Stimulated activated naive CD4-positive, alpha-beta T cell (primary cell): ENCODE results near the gene GAPDH.
"Not testable (repeated sequence)": the region's sequence is repeated elsewhere in the genome, so short reads cannot be mapped to it uniquely, and the experiment has no call there.

Experiments
- DNase-seq, 6 experiments: peaks; one replicate each; lab custom pipeline; 2025; lab: John Stamatoyannopoulos, UW

The GAPDH gene

DNA sequence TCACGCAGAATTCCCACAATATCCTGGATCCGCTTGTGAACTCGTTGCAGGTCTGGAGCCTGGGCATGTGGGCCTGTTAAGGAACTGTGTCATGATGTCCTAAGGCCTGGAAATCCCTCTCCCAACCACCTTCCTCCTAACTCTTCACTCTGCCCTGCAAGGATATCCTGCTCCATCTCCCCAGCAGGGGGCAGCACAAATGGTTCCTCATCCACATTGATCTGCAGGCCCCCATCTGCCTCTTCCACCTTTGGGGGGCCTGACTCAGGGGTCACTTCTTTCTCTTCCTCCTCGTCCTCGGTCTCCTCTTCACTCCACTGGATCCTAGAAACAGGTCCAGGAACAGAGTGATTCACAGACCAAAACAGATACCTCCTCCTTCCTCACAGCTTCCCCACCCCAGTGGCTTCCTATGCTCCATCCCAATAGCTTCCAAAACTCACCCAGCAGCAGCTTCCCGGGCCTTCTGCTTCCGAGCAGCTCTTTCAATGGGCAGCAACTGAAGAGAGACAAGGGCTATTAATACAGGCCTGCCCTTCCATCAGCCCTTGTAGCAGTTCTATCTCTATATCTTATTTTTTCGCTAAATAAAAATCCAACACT lies 29.2 kb downstream of the GAPDH start:
- DNase-seq: peak; percentile 21 to 69 (median 50)

DNA sequence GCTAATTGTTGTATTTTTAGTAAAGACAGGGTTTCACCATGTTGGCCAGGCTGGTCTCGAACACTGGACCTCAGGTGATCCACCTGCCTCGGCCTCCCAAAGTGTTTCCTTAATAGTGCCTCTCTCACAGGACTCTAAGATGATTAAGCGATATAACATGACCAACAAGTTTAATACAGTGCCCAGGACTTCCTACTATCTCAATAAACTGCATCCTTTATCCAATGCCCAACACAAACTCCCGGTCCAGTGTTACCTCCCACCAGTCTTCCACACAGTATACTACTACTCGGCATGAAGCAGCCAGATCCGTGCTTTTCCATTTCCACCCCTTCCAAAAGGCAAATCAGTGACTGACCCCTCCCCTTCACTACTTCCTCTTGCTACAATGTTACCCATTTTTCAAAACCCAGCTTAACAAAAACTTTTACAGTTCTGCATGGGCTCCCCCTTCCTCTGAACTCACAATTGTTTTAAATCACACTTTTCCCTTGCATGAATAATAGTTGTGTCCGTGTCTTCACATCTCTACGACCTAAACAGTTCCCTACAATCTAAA lies 32.9 kb downstream of the GAPDH start:
- DNase-seq: no peak

DNA sequence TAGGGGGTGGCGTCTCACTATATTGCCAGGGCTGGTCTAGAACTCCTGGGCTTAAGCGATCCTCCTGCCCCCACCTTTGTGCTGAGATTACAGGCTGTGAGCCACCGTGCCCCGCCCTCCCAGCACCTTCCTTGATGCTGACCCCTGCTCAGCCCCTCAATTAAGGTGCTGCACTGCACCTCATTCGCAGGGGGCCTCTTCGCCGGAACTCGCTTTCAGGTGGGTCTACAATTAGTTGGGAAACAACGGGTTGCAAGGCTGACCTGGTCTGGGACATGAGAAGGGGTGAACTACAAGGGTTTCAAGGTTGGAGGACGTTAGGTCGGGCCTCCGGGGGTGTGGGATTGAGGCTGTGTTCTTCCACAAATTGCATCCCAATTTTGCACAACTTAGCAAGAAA lies 35.0 kb downstream of the GAPDH start:
- no peak for DNase-seq

DNA sequence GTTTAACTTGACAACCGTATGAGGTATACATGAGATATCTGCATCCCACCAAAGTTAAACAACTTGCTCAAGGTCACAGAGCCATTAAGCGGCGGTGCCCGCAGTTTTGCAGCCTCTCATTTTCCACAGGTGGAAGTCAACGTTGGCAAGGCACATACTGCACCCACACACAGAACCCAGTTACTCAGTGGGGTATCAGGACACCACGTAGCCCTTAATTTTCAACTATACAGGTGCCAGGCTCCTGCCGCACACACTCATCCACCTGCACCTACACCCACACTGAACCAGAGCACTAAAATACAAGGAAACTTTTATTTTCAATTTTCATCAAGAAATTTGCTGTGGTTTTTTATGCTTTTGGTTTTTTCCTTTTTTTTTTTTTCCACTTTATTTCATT lies 35.5 kb downstream of the GAPDH start:
- no peak for DNase-seq

DNA sequence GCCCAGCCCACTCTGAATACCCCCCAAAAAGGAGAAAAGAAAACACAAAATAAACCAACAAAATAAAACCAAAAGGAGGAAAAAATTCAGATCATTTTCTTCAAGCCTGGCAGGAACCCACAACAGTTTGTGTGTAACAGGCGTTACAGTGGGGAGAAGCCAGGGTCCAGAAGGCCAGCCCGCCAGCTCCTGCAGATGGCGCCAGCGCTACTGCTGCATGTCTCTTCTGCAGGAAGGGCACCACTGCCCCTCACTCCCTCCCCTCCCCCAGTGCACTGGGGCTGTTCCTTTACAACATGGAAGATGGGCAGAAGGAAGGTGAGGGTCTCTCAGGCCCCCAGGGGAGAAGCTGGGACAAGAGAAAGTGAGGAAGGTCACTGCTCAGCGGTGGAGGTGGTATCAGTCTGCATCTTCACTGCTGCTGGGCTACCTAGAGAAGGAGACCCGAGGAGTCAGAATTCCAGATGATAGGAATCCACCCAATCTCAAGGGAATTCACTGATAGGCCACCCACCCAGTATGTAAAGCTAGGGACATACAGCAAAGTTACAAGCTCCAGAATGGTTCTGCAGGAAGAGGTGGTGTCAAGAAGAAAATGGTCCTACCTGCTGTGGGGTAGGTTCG lies 36.1 kb downstream of the GAPDH start:
- peak in 4 of 6 experiments; percentile 4 to 16 (median 6) for DNase-seq

DNA sequence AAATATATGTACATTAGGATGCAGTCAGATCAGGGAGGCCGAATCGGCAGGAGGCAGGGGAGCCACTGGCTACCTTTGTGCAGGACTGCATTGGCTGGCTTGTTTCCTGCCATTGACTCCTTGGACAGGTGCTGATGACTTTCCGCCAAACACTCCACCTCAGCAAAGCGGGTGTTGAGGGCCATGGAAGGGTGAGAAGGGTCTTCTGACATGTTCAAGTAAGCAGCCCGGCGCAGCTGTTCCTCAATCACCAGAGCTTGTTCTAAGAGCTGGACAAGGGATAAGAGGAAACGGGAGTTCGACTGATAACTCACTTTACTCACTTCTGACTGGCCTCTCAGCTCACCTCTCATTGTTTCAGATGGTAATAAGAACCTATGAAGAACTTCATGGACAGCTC lies 38.7 kb downstream of the GAPDH start:
- no peak for DNase-seq

DNA sequence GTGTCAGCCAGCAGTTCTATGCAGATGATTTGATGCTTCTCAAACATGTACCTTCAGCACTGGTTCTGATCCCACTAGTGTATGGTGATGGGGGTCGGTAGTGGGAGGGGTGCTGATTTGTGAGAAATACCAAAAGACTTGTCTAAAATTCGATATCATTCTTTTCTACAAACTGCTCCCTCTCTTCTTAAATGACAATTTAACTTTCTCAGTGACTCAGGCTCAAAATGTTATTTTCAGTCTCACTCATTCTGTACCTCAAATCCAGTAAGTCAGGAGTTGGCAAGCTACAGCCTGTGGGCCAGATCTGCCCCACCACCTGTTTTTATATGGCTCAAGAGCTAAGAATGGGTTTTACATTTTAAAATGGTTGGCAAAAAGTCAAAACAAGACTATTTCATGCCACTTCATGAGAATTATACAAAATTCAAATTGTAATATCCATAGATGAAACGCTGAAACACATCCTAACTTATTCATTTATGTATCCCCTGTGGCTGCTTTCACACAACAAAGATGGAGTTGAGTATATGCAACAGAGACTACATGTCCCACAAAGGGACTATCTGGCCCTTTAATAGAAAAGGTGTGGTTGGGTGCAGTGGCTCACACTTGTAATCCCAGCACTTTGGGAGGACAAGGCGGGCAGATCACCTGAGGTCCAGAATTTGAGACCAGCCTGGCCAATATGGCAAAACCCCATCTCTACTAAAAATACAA lies 40.4 kb downstream of the GAPDH start:
- no peak for DNase-seq

DNA sequence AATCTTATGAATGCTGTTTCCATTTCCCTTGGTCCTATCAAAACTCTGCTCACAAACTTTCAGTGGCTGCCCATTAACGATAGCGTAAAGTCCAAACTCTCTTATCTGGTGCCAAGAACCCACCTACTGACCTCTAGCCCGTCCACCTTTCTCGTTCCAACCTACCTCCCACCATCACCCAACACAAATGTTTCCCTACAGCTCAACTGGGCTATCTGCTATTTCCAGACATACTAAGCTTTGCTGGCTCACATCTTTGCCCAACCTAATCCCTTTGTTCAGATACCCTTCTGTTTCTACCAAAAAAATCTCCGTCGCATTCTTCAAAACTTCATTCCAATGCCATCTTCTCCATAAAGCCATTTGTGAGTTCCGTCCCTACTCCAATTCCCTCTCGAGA lies 41.3 kb downstream of the GAPDH start:
- no peak for DNase-seq

DNA sequence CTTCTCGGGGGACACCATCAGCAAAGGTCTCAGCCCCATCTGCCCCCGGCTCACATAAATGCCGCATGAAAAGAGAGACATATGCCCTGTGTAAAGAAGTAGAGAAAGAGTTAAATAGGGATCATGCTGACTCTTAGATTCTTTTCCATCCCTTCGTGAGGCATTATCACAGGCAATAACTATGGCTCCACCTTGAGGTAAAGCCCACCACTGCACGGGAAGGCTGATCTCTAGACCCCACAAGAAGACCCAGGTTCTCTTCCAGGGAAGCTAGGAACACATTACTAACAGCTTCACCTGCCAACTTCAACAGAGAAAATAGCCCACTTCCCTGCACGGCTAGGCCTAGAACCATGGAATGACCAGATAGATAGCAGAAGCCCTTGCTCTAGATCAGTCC lies 47.9 kb downstream of the GAPDH start:
- DNase-seq: no peak

DNA sequence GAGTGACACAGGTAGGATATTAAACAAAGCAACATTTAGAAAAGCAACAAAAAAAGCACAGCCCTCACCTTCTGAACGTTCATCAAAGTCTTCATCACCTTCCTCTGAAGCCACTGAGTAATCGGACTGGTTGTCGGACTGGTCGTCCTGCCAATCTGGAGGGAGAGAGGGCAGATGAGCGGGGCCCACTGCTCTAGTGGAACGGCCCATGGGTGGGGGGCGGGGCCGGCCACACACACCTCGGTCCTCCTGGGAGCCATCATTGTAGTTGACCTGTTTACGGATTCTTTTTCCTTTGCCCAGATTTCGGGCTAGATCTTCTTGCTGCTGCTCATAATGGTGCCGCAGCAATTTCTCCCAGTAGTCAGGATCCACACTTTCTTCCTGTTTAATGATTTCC lies 48.6 kb downstream of the GAPDH start:
- no peak for DNase-seq

DNA sequence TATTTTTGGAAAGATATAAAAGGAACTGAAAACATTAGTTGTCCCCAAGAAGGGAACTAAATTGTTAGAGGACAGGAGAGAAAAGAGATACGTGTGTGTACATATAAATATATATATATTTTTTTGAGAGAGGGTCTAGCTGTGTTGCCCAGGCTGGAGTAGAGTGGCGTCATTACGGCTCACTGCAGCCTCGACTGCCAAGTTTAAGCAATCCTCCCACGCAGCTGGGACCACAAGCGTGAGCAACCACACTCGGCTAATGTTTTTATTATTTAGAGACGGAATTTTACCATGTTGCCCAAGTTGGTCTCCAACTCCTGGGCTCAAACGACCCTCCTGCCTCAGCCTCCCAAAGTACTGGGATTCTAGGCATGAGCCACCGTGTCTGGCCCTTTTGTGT lies 50.0 kb downstream of the GAPDH start:
- no peak for DNase-seq

DNA sequence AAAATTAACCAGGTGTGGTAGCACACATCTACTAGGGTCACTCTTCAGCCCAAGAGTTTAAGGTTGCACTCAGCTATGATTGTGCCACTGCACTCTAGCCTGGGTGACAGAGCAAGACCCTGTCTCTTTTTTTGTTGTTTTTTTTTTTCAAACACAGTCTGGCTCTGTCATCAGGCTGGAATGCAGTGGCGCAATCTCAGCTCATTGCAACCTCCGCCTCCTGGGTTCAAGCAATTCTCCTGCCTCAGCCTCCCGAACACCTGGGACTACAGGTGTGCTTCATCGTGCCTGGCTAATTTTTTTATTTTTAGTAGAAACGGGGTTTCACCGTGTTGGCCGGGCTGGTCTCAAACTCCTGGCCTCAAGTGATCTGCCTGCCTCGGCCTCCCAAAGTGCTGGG lies 52.3 kb downstream of the GAPDH start:
- not testable (repeated sequence) for DNase-seq
